ENCODE results near the gene NUB1. TPM values are rescaled to one million over a fixed set of nuclear protein-coding genes. Genes with fewer than 3 reads are reported as not detected.
A peak's percentile ranks its signal among the peaks of the same experiment; 100 is the strongest.

The NUB1 gene
- total and polyA plus RNA-seq, 11 donors: 22.6 to 56.3 (median 39.4) TPM

- ATAC-seq: no peak
- intact Hi-C loops (cut with DNase I): no loop called here
- no peaks in the 10 kb centered on the region for H3K4me1 ChIP-seq
- 87 to 91% (median 89%) methylated on average over 9 to 10 of the region's 10 CpGs for WGBS, 4 donors
- no peak overlapping the region for H3K4me3 ChIP-seq
- no peaks in the 10 kb centered on the region for H3K36me3 ChIP-seq
- TF ChIP-seq POLR2A (IDR thresholded peaks at IDR 0.05) (no peak), CTCF (IDR thresholded peaks at IDR 0.05) (no peak)
- DNase-seq: no peak
- peaks cover 0 to 29% (median 0%) of the 10 kb centered on the region in 9 donors for H3K27me3 ChIP-seq
- no peak overlapping the region for H3K27ac ChIP-seq
- H3K9me3 ChIP-seq: no peaks in the 10 kb centered on the region
These were observed 54.8 kb downstream of the NUB1 start for GRCh38 chr7:151396328-151396970.

- WGBS, 4 donors: 89 to 93% (median 91%) methylated on average over 10 to 13 of the region's 13 CpGs
- TF ChIP-seq CTCF (IDR thresholded peaks at IDR 0.05) (no peak), POLR2A (IDR thresholded peaks at IDR 0.05) (no peak)
- Histone ChIP-seq H3K4me1 (no peaks in the 10 kb centered on the region), H3K4me3 (no peak overlapping the region), H3K9me3 (no peaks in the 10 kb centered on the region), H3K36me3 (no peaks in the 10 kb centered on the region), H3K27ac (no peak overlapping the region), H3K27me3 (peaks cover 0 to 29% (median 0%) of the 10 kb centered on the region in 9 donors)
- DNase-seq: no peak
- peak in 1 of 4 donors; percentile 37 for ATAC-seq
- intact Hi-C loops (cut with DNase I): no loop called here
These were observed 55.4 kb downstream of the NUB1 start for GRCh38 chr7:151397026-151397425.

GRCh38 chr7:151398446-151399304 is 57.1 kb downstream of the NUB1 start:
- Histone ChIP-seq H3K9me3 (no peaks in the 10 kb centered on the region), H3K36me3 (no peaks in the 10 kb centered on the region), H3K4me3 (no peak overlapping the region), H3K4me1 (peaks cover 0 to 5% (median 0%) of the 10 kb centered on the region in 12 donors), H3K27ac (no peak overlapping the region), H3K27me3 (peaks cover 0 to 17% (median 0%) of the 10 kb centered on the region in 9 donors)
- ATAC-seq: no peak
- no peak for TF ChIP-seq POLR2A (IDR thresholded peaks at IDR 0.05)
- TF ChIP-seq CTCF (IDR thresholded peaks at IDR 0.05): no peak
- no peak for DNase-seq
- intact Hi-C loops (cut with DNase I): no loop called here
- 91 to 94% (median 92%) methylated on average over 19 of the region's 19 CpGs for WGBS, 4 donors

- DNase-seq (no peak), ATAC-seq (no peak)
- Histone ChIP-seq H3K4me1 (peaks cover 0 to 11% (median 0%) of the 10 kb centered on the region in 12 donors), H3K36me3 (no peaks in the 10 kb centered on the region), H3K9me3 (no peaks in the 10 kb centered on the region), H3K4me3 (no peak overlapping the region), H3K27ac (no peak overlapping the region), H3K27me3 (peaks cover 0 to 13% (median 0%) of the 10 kb centered on the region in 9 donors)
- WGBS, 4 donors: 88 to 95% (median 91%) methylated on average over 7 of the region's 7 CpGs
- TF ChIP-seq POLR2A (IDR thresholded peaks at IDR 0.05) (no peak), CTCF (IDR thresholded peaks at IDR 0.05) (no peak)
- intact Hi-C loops (cut with DNase I): no loop called here
These were observed 57.6 kb downstream of the NUB1 start for GRCh38 chr7:151399305-151399601.

Data from heart left ventricle (tissue), 16 donors.